Measurements from ENCODE around the gene STIP1.

- no peak for TF ChIP-seq CTCF (IDR thresholded peaks at IDR 0.05 in 8 of 11, conservative IDR thresholded peaks at IDR 0.05 in 3 of 11)
- TF ChIP-seq POLR2AphosphoS5 (IDR thresholded peaks at IDR 0.05): peak in 1 of 3 donors; percentile 30
- no peak for TF ChIP-seq POLR2A (IDR thresholded peaks at IDR 0.05)
These were observed 23.0 kb downstream of the STIP1 start for GRCh38 chr11:64208796-64209562.
